ENCODE data around the gene HDHD5.

Gene HDHD5

GRCh38 chr22:17140022-17140421 lies 19.1 kb downstream of the HDHD5 start:
- no peak overlapping the region for H3K4me3 ChIP-seq (ENCODE audit: insufficient read depth, low read length, poor library complexity, severe bottlenecking)
- no peak for TF ChIP-seq EZH2phosphoT487 (conservative IDR thresholded peaks at IDR 0.05; ENCODE audit: low read length)
- no peak for TF ChIP-seq CTCF (IDR thresholded peaks at IDR 0.05; ENCODE audit: insufficient read depth, low read length, poor library complexity, severe bottlenecking)

GRCh38 chr22:17138513-17138912 lies 20.6 kb downstream of the HDHD5 start:
- Histone ChIP-seq H3K9me2 (replicated peaks; ENCODE audit: insufficient read depth, low read length) (no peaks in the 10 kb centered on the region), H3K27ac (ENCODE audit: low read depth, low read length) (no peak overlapping the region), H2AFZ (ENCODE audit: low read depth, low read length, severe bottlenecking) (no peak overlapping the region), H3K27me3 (ENCODE audit: low read length) (no peaks in the 10 kb centered on the region), H3K4me3 (ENCODE audit: insufficient read depth, low read length, poor library complexity, severe bottlenecking) (no peak overlapping the region), H3K9me3 (ENCODE audit: insufficient read depth, low read length) (no peaks in the 10 kb centered on the region), H4K20me1 (ENCODE audit: low read depth, low read length) (no peaks in the 10 kb centered on the region), H3K79me2 (ENCODE audit: insufficient read depth, low read length) (no peaks in the 10 kb centered on the region), H3F3A (ENCODE audit: insufficient read depth) (no peaks in the 10 kb centered on the region), H3K9ac (ENCODE audit: low read length) (no peak overlapping the region), H3K36me3 (ENCODE audit: low read length) (no peaks in the 10 kb centered on the region), H3K4me2 (ENCODE audit: low read depth, low read length, poor library complexity, severe bottlenecking) (no peak overlapping the region)
- no peak for TF ChIP-seq CTCF (IDR thresholded peaks at IDR 0.05; ENCODE audit: insufficient read depth, low read length, poor library complexity, severe bottlenecking)
- no peak for TF ChIP-seq EZH2phosphoT487 (conservative IDR thresholded peaks at IDR 0.05; ENCODE audit: low read length)

More at GRCh38 chr22:17140022-17140421, 19.1 kb downstream of the HDHD5 start:
- Histone ChIP-seq H4K20me1 (ENCODE audit: low read depth, low read length) (no peaks in the 10 kb centered on the region), H3K79me2 (ENCODE audit: insufficient read depth, low read length) (no peaks in the 10 kb centered on the region), H2AFZ (ENCODE audit: low read depth, low read length, severe bottlenecking) (no peak overlapping the region), H3K36me3 (ENCODE audit: low read length) (no peaks in the 10 kb centered on the region), H3K9ac (ENCODE audit: low read length) (no peak overlapping the region), H3K27me3 (ENCODE audit: low read length) (no peaks in the 10 kb centered on the region), H3F3A (ENCODE audit: insufficient read depth) (no peaks in the 10 kb centered on the region), H3K27ac (ENCODE audit: low read depth, low read length) (no peak overlapping the region), H3K9me3 (ENCODE audit: insufficient read depth, low read length) (no peaks in the 10 kb centered on the region), H3K4me2 (ENCODE audit: low read depth, low read length, poor library complexity, severe bottlenecking) (no peak overlapping the region), H3K9me2 (replicated peaks; ENCODE audit: insufficient read depth, low read length) (no peaks in the 10 kb centered on the region)

GRCh38 chr22:17137861-17138425 lies 21.1 kb downstream of the HDHD5 start:
- Histone ChIP-seq H3F3A (ENCODE audit: insufficient read depth) (no peaks in the 10 kb centered on the region), H4K20me1 (ENCODE audit: low read depth, low read length) (no peaks in the 10 kb centered on the region), H3K9me2 (replicated peaks; ENCODE audit: insufficient read depth, low read length) (no peaks in the 10 kb centered on the region), H3K36me3 (ENCODE audit: low read length) (no peaks in the 10 kb centered on the region), H3K27me3 (ENCODE audit: low read length) (no peaks in the 10 kb centered on the region), H3K79me2 (ENCODE audit: insufficient read depth, low read length) (no peaks in the 10 kb centered on the region), H3K27ac (ENCODE audit: low read depth, low read length) (no peak overlapping the region), H3K9me3 (ENCODE audit: insufficient read depth, low read length) (no peaks in the 10 kb centered on the region), H3K4me2 (ENCODE audit: low read depth, low read length, poor library complexity, severe bottlenecking) (no peak overlapping the region), H3K9ac (ENCODE audit: low read length) (no peak overlapping the region), H3K4me3 (ENCODE audit: insufficient read depth, low read length, poor library complexity, severe bottlenecking) (no peak overlapping the region), H2AFZ (ENCODE audit: low read depth, low read length, severe bottlenecking) (no peak overlapping the region)
- TF ChIP-seq CTCF (IDR thresholded peaks at IDR 0.05; ENCODE audit: insufficient read depth, low read length, poor library complexity, severe bottlenecking) = no peak
- no peak for TF ChIP-seq EZH2phosphoT487 (conservative IDR thresholded peaks at IDR 0.05; ENCODE audit: low read length)

Measured in SU-DHL-6 (cell line).